CD4-positive, alpha-beta T cell treated with Interferon alpha-2 for 1 hour (primary cell): ENCODE results near the gene EIF2B5.
"Not testable (repeated sequence)": the region's sequence is repeated elsewhere in the genome, so short reads cannot be mapped to it uniquely, and the experiment has no call there.

Experiments used
- DNase-seq, 2 donors: peaks; one replicate each; pipeline ENCODE4 v3.0.0-alpha.2; 2020 to 2022

The EIF2B5 gene

DNA sequence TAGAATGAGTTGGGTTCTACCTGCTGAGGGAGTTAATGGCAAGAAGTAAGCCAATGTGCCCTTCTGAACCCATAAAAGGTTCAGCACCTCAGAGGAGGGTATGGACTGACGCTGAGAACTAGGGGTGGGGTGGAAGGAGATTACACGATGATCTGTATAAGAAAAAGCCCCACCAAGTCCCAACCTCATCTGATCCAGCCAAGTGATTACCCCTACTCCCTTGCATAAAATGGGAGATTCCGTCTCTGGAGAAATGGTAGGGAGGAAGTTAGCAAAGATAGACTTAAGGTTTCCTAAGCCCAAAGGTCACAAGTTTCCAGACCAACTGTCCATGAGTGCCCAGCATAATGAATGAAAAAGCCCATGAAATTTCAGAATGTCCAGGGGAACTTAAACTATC lies 12.9 kb downstream of the EIF2B5 start:
- DNase-seq: no peak

DNA sequence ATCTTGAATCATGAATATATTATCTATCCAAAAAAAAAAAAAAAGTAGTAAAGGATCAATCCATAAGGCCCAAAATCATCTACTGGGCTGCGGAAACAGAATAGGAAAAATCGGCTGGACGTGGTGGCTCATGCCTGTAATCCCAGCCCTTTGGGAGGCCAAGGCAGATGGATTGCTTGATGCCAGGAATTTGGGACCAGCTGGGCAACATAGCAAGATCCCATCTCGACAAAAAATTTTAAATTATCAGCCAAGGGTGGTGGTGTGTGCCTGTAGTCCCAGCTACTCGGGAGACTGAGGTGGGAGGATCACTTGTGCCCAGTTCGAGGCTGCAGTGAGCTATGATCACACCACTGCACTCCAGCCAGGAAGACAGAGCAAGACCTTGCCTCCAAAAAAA lies 14.0 kb downstream of the EIF2B5 start:
- no peak for DNase-seq

DNA sequence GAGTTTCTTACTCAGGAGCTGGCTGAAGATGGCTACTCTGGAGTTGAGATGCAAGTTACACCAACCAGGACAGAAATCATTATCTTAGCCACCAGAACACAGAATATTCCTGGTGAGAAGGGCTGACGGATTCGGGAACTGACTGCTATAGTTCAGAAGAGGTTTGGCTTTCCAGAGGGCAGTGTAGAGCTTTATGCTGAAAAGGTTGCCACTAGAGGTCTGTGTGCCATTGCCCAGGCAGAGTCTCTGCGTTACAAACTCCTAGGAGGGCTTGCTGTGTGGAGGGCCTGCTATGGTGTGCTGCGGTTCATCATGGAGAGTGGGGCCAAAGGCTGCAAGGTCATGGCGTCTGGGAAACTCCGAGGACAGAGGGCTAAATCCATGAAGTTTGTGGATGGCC lies 14.6 kb downstream of the EIF2B5 start:
- not testable (repeated sequence) for DNase-seq

DNA sequence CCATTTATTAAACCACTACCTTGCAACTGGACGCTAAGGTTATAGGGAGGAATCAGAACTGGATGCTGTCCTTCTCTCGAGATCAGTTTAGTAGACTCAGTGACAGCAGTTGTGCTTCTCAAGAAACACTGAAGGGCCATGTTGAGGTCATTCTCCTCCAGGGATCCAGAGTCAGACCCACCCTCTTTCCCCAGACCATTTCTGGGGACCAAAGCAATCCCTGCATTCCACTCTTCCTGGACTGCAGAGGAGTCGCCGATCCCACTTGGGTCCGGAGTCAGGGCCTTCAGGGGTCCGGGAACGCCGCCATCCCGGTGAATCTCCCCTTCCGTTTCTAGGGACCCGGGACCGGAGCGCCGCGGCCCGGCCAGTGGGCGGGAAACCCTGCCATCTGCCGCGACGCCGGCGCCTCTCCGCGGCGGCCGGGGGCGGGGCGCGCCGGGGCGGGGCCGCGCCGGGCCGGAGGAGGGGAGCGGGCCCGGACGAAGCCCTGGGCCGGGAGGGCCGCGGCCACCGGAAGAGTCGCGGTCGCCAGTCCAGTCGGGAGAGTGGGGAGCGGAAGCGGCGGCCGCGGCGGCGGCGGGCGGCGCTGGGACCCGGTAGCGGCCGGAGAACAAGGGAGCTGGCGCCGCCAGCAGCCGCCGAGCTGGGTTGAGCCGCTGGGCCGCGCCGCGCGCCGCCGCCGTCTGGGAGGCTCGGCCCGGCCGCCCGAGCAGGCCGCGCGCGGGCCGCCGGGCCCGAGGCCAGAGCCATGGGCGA lies 19.9 kb downstream of the EIF2B5 start, which contains the start of gene DVL3:
TSS of gene DVL3 (plus strand) at position 493 of the 759 bp plus-strand sequence. CDS start at position 752, 259 bp downstream.
- DNase-seq: peak; percentile 37 to 61

DNA sequence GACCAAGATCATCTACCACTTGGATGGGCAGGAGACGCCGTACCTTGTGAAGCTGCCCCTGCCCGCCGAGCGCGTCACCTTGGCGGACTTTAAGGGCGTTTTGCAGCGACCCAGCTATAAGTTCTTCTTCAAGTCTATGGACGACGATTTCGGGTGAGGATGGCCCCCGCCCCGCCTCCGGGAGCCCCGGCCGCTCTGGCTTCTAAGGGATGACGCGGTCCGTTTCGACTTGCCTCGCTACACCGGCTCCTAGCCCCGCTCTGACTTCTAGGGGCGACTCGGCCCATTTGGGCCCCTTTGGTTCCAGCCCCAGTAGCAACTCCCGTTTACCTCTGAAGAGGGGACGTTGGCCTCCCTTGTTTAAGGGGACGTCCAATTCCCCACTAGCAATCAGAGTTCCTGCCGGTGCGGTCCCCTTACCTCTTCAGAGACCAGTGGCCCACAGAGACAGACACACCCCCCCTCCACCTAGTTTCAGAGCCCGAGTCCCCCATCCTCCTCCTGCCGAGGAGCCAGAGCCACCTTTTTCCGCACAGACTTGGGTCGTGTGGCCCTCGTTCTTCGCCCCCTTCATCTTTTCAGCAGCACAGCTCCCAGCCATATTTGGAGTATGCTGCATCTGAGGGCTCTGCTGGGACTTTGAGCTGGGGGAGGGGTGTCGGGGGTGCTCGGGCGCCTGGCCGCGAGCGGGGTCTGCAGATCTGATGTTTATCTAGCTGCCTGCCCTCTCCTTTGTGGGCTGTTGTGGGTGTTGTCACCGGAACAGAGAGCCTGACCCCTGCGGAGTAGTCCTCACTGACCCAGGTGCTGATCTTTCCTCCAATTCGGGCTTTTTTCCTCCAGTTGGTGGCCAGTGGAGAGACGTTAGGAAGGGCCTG lies 20.7 kb downstream of the EIF2B5 start:
- peak; percentile 19 to 33 for DNase-seq

DNA sequence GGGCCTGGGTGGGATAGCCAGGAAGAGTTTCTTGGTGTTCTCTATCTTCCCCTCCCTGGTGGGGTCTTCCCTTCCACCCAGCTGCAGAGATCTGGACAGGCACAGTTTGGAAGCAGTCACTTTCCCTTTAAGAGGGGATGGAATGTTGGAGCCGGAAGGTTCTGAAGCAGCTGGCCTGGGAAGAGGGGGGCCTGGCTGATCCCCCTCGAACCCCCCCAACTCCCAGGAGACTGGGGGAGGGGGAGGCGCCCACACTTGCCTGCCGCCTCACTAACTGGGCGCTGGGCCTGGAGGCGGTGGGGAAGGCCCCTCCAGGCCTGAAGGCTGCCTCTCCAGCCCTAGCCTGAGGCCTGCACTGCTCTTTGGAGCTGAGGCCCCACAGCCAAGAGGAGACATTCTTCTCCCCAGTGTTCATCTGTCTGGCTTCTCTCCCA lies 21.4 kb downstream of the EIF2B5 start:
- DNase-seq: no peak

DNA sequence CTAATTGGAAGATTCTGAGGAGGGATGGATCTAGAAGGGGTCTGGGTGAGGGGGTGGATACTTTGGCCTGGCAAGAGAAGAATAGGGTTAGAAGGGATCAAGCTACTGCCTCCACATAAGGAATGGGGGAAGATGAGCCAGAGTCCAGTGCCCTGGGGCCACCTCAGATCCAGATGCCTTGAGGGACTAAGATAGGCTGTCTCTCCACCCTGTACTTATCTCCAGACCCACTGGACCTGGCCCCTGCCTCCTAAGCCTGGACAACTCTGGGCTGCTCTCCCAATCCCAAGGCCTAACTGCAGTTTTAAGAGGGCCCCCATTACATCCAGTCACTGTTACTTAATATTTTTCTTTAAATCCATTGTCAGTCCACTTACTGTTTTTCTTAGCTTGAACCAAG lies 22.0 kb downstream of the EIF2B5 start:
- DNase-seq: no peak

DNA sequence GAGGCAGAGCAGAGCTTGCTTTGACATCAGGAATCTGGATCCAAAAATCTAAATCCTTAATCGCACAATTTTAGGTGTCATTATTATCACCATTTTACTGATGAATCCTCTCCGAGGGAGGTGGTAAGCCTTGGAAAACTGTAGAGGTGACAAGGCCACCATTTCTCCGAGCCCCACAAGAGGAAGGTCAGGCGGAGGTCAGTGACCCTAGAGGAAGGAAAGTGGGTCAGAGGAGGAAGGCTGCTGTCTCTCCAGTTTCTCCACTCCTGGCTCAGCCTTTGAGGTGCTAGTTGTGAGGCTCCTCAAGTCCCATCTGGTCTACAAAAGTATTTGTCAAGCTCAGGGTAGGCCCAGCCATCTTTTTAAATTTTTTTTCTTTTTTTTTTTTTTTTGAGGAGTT lies 23.2 kb downstream of the EIF2B5 start:
- DNase-seq: no peak

DNA sequence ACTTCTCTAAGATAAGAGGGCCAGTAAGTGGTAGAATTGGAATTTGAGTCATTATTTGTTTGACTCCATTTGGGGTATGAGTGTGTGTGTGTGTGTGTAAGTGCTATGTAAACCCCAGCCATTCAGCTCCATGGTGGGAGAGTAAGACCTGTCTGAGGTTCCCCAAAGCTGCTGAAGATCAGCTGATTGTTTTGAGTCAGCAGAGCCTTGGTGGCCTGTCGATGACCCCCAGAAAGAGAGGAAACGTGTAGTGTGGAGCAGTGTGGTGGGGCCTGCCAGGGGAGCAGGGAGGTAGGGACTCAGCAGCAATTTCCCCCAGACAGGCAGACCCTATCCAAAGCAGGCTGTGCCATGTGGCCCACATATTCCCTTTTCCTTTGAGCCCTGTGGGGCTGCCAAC lies 25.3 kb downstream of the EIF2B5 start:
- no peak for DNase-seq

DNA sequence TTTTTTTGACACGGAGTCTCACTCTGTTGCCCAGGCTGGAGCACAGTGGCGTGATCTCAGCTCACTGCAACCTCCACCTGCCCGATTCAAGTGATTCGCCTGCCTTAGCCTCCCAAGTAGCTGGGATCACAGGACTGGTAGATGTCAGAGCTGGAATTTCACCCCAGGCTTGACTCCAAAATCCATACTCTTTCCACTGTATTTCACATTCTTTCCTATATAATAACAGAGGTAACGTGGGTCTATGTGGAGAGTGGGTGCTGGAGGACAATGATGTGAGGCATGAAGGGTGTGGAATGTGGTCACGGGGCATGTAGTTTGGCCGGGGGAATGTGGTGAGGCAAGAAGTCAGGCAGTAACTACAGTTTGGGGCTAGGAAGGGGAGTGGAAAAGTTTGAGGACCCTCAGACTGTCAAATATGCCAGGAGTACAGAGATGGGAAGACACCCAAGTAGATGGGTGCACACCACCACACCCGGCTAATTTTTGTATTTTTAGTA lies 27.5 kb downstream of the EIF2B5 start:
- DNase-seq: not testable (repeated sequence)

DNA sequence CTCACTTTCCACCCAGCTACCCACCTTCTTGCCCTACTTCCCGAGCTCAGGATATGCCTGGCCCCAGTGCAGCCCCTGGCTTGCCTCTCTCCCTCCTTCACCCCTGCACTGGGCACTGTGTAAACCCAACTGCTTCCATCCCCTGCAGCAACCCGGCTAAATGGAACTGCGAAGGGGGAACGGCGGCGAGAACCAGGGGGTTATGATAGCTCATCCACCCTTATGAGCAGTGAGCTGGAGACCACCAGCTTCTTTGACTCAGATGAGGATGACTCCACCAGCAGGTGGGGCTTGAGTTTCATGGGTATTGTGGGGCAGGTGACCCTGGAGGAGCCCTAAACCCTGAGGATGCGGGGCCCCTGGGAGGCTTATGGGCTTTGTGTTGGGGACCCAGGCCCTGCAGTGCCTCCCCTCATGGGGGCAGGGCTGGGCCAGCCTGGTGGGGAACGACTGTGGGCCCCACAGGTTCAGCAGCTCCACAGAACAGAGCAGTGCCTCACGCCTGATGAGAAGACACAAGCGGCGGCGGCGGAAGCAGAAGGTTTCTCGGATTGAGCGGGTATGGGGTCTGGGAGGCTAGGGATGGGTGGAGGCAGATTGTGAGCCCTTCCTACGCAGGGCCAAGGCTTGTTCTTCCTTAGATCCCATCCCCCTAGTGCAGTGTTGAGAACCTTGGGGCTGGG lies 29.6 kb downstream of the EIF2B5 start:
- no peak for DNase-seq

DNA sequence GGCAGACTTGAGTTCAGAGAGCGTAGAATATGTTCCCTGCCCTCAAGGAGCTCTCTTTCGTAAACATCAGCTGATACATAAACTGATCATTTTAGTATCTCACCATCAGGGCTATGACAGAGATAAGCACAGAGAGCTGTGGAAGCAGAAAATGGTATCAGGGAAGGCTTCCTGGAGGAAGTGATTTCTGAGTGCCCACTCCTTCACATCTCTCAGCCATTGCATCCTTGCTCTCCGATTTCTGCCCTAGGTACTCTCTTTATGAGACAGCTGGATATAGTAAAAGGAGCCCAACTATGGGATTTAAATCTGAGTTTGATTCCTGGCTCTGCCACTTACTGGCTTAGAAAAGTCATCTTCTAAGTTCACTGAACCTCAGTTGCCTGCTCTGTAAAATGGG lies 30.4 kb downstream of the EIF2B5 start:
- DNase-seq: no peak

DNA sequence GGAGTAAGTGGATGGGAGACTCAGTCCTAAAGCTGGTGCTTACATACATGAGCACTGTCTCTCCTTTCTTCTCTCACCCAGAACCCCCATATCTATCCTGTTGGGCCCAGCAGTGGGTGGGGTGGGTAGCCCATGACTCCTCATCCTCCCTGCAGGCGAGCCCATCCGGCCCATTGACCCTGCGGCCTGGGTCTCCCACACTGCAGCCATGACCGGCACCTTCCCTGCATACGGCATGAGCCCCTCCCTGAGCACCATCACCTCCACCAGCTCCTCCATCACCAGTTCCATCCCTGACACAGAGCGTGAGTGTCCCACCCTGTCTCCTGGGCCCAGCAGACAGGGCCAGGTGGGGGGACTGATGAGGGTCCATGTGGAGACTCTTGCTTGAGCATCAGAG lies 31.5 kb downstream of the EIF2B5 start:
- no peak for DNase-seq

DNA sequence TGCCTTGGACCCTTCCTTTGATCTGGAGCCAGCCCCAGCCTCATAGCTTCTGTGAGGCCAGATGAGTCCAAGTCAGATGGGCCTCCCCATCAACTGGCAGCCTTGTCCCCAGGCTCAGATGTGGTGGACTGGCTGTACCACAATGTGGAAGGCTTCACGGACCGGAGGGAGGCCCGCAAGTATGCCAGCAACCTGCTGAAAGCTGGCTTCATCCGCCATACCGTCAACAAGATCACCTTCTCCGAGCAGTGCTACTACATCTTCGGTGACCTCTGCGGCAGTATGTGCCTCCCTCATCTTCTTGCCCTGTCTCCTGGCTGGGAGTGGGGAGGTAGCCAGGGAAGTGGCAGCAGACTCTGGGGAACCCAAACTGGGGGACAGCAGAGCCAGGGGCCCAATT lies 32.6 kb downstream of the EIF2B5 start:
- DNase-seq: no peak

DNA sequence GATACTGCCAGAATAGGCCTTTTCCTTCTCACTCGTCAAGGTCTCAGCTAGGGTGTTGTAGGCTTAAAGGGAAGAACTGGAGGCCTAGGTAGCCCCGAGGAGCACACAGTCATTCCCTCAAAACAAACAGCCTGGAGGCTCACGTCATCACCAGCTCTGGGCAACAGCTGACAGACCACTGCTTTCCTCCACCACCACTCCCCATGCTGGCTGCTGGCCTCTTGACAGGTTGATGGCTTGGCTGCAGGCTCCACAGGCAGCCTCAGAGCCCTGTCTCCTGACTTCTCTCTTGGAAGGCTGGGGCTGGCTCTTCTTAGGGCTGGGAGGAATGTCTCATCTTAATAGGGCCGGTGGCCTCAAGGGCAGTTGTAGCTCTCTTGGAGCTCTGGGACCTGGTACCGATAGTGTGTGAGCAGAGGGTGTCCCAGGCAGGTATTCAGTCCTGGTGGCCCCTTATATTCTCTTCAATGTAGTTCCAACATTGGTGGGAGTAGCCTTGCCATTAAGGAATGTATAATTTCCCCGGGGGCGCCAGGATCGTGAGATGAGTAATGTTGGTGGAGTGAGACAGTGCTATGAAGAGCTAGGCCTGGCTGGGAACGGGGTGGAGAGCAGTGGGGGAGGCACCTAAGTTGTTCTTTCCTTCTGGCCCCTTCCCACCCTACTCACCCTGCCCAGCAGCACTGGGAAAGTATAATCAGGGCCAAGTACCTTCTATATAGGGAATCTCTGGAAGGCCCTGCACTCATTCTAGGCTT lies 33.4 kb downstream of the EIF2B5 start:
- no peak for DNase-seq

DNA sequence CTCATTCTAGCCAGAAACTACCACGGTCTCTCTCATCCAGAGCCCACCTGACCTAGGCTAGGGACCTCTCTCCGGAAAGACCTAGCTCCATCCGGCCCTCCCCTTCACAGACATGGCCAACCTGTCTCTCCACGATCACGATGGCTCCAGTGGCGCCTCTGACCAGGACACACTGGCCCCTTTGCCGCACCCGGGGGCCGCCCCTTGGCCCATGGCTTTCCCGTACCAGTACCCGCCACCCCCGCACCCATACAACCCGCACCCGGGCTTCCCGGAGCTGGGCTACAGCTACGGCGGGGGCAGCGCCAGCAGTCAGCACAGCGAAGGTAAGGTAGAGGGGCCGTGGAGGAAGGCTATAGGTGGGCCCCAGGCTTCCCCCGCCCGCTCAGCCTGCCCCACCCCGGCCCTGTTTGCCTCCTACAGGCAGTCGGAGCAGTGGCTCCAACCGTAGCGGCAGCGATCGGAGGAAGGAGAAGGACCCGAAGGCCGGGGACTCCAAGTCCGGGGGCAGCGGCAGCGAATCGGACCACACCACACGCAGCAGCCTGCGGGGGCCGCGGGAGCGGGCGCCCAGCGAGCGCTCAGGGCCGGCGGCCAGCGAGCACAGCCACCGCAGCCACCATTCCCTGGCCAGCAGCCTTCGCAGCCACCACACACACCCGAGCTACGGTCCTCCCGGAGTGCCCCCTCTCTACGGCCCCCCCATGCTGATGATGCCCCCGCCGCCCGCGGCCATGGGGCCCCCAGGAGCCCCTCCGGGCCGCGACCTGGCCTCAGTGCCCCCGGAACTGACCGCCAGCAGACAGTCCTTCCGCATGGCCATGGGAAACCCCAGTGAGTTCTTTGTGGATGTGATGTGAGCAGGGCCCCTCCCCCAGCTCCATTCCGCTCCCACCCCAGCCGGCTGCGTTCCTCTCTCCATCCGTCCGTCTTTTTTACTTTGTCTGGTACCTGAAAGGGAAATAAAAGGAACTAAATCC lies 35.0 kb downstream of the EIF2B5 start:
- DNase-seq: no peak

DNA sequence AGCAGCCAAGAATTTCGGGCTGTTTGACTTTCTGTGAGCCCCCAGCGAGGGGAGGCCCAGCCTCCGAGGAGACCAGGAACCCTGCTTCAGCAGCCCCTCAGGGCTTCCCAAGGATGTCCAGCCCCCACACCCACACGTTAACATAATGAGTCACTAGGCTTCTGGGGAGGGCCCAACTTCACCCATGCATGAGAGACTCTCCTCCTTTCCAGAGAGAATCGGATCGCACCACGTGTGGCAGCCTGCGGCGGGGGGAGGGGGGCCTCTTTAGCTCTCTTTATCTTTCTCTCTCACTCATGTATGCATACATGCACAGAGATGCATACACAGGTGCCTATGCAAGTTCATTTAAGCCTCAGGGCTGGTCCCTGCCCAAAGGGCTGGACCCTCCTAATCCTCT lies 36.4 kb downstream of the EIF2B5 start:
- DNase-seq: no peak

DNA sequence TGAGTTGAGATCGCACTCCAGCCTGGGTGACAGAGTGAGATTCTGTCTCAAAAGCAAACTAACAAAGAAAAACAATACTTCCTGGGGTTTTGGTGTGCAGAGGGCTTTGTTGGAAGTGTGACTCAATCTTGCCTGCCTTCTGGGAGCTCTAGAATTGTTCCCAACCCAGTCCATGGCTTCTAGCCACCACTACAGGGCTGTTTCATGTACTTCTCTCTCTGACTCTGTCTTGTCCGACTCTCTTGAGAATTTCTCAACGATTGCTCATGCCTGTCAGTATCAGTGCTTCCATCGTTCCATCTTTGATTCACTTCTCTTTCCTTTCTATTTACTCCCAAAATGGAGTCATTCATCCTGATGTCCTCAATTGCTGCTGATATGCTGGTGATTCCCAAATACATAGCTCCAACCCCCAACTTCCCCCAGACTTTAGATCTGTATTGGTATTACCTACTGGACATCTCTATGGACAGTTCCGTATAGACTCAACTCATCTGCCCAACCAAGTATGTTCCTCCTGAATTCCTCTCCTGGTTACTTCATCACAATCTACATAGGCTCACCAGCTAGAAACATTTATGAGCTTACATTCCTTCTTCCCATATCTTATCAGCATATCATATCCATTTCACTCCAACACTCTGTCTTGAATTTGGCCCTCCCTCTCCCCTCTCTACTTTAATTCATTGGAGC lies 37.7 kb downstream of the EIF2B5 start:
- no peak for DNase-seq

DNA sequence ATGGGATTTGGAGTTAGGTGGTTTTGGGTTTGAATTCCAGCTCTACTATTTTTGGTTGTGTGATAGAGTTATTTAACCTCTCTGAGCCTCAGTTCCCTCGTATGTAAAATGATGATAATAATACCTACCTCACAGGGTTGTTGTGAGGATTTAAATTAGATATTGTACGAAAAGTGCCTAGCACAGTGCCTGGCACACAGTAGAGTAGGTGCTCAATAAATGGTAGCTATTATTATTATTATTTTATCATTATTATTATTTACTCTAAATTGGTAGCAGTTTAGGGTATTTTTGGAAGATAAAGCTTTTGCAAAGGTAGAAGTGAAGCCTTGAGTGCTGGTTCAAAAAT lies 38.2 kb downstream of the EIF2B5 start:
- no peak for DNase-seq

DNA sequence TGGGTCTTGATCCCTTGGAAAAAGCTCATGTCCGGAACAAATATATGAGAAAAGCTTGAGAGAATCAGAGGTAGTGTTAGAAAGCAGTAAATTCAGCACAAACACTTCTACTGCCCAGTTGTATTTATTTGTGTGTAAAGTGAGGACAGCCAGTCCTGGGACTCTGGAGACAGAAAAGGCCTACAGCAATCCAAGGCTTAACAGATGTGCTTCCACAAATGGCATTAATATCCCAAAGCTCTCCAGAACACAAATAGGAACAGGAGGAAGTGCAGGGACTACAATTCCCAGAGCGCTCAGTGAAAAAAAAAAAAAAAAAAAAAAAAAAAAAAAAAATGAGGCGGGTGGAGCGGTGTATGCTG lies 39.1 kb downstream of the EIF2B5 start:
- DNase-seq: no peak
